Lung (tissue), 12 donors: ENCODE results near the gene ITPRIPL2. TPM values are rescaled to one million over a fixed set of nuclear protein-coding genes. Genes with fewer than 3 reads are reported as not detected.

ENCODE experiments used
- ATAC-seq: fragments of 200-7000 bp; cut with Tn5 transposase; one replicate; pipeline ENCODE4 v1.9.1; 2020; ENCODE audit warnings: moderate number of reproducible peaks; ENCODE audit not compliant: insufficient read depth, low FRiP score
- DNase-seq, 3 donors: peaks; one replicate each; pipeline ENCODE4 v3.0.0-alpha.2; 2013 to 2017
- H3K27ac ChIP-seq, 2 donors: one replicate each; pipeline ENCODE4 v1.5.1; 2013; ENCODE audit warnings: mild to moderate bottlenecking in 2 of 2, moderate library complexity in 2 of 2, control low read depth in 1 of 2, inconsistent platforms in 1 of 2, low read depth in 1 of 2, low read length in 1 of 2
- H3K27me3 ChIP-seq, 3 donors: one replicate each; pipeline ENCODE4 v1.5.1; 2013; ENCODE audit warnings: low read length in 2 of 3; ENCODE audit not compliant: control insufficient read depth in 3 of 3, insufficient read depth in 3 of 3
- H3K36me3 ChIP-seq, 4 donors: one replicate each; pipeline ENCODE4 v1.5.1; 2013; ENCODE audit warnings: low read length in 4 of 4, mild to moderate bottlenecking in 1 of 4, moderate library complexity in 1 of 4; ENCODE audit not compliant: control insufficient read depth in 4 of 4, insufficient read depth in 4 of 4
- H3K4me1 ChIP-seq, 5 donors: one replicate each; pipeline ENCODE4 v1.5.1; 2013; ENCODE audit warnings: low read length in 5 of 5, mild to moderate bottlenecking in 2 of 5, moderate library complexity in 1 of 5; ENCODE audit not compliant: control insufficient read depth in 5 of 5, insufficient read depth in 5 of 5
- H3K4me3 ChIP-seq: one replicate; pipeline ENCODE4 v1.5.1; 2013; ENCODE audit warnings: mild to moderate bottlenecking, control low read depth, moderate library complexity
- H3K9ac ChIP-seq, 2 donors: one replicate each; pipeline ENCODE4 v1.5.1; 2013; ENCODE audit warnings: low read length in 2 of 2, control low read depth in 1 of 2; ENCODE audit not compliant: insufficient read depth in 1 of 2
- H3K9me3 ChIP-seq, 4 donors: one replicate each; pipeline ENCODE4 v1.5.1; 2013; ENCODE audit warnings: low read length in 3 of 4, mild to moderate bottlenecking in 1 of 4, moderate library complexity in 1 of 4; ENCODE audit not compliant: control insufficient read depth in 4 of 4, insufficient read depth in 3 of 4
- WGBS, 2 donors: extraction: QIAGEN DNeasy Blood & Tissue Kit; methylation state at CpG; one replicate each; pipeline ENCODE4 v1.1.7; 2013; 5-methylcytosine and 5-hydroxymethylcytosine counted together
- polyA plus RNA-seq, 2 donors: library from polyadenylated mRNA; stranded (reverse); fragments of 200-250 nt; gene quantifications; one replicate each; pipeline ENCODE4 v1.2.1, GENCODE V29; 2013
- total RNA-seq, 2 donors: library from RNA; depleted of rRNA in 1 of 2; stranded (reverse); fragments of >200 nt in 1 of 2; gene quantifications; one replicate each; pipeline ENCODE4 v1.2.1, GENCODE V29; 2014 to 2021
- TF ChIP-seq, protein P1 (sequence below): IDR thresholded peaks from 2 replicates; pipeline ENCODE4 v1.5.1; 2012; ENCODE audit warnings: mild to moderate bottlenecking; ENCODE audit errors: control extremely low read depth, extremely low read depth
- donor health status: control.
- donor health status: control.
- donor health status: Bipolar disorder and iron deficiency.
- donor health status: healthy.
- donor health status: DM: yes; HTN: yes; CAD: no.

ITPRIPL2 gene
- total and polyA plus RNA-seq, 4 donors = 12.4 to 86.3 (median 28.3) TPM

DNA sequence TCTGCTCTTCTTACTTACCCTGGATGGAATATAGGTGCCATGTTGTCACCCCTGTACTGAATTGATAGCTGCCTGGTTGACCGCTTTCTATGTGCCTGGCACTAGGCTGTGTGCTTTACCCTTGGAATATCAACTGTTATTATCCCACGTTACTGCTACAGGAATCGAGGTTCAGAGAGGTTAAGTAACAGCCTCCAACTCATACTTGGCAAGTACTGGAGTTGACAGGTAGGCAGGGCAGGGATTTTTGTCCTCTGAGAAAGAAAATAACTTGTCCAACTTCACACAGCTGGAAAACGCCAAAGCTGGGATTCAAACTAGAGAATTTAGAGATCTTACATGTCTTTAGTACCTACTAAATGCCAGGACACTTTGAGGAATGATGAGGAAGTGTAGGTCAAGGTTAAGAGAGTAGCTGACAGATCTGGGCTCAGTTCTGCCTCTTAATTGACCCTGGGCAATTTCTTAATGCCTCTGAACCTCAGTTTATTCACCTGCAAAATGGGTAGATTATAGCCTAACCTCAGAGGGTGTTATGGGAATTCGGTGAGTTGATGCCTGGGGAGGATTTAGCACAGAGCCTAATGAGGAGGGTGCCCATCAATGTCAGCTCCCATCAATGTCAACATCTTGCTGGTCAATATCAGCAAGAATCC is 25.8 kb downstream of the ITPRIPL2 start:
- Histone ChIP-seq H3K4me3 (no peak overlapping the region), H3K9me3 (no peaks in the 10 kb centered on the region), H3K9ac (peak overlapping the region in 1 of 2 donors; percentile 17), H3K27ac (peak overlapping the region in 1 of 2 donors; percentile 74), H3K4me1 (peaks cover 2 to 59% (median 22%) of the 10 kb centered on the region in 5 donors), H3K36me3 (no peaks in the 10 kb centered on the region), H3K27me3 (no peaks in the 10 kb centered on the region)
- TF ChIP-seq, protein P1, sequence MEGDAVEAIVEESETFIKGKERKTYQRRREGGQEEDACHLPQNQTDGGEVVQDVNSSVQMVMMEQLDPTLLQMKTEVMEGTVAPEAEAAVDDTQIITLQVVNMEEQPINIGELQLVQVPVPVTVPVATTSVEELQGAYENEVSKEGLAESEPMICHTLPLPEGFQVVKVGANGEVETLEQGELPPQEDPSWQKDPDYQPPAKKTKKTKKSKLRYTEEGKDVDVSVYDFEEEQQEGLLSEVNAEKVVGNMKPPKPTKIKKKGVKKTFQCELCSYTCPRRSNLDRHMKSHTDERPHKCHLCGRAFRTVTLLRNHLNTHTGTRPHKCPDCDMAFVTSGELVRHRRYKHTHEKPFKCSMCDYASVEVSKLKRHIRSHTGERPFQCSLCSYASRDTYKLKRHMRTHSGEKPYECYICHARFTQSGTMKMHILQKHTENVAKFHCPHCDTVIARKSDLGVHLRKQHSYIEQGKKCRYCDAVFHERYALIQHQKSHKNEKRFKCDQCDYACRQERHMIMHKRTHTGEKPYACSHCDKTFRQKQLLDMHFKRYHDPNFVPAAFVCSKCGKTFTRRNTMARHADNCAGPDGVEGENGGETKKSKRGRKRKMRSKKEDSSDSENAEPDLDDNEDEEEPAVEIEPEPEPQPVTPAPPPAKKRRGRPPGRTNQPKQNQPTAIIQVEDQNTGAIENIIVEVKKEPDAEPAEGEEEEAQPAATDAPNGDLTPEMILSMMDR = no peak
- no peak for DNase-seq
- ATAC-seq = no peak
- 63 to 79% methylated on average over 5 of the region's 5 CpGs for WGBS, 2 donors

DNA sequence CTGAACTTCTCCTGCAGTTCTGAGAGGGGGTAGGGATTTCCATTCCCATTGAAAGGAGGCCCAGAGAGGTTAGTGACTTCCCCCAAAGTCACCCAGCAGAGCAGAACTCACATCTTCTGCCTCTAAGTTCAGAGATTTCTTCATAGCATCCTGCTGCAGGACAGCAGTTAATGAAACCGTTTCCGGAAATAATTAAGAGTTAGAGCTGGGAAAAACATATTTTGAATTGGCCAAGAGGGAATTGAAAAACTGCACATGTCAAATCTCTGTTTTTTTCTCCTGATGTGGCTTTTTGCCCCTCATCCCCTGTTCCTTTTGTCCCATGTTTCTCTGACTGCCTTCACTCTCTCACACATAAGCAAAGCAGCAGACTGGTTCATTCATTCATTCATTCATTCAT is 26.6 kb downstream of the ITPRIPL2 start:
- peak overlapping the region in 1 of 2 donors; percentile 20 for H3K27ac ChIP-seq
- no peak for ATAC-seq
- H3K4me3 ChIP-seq = no peak overlapping the region

DNA sequence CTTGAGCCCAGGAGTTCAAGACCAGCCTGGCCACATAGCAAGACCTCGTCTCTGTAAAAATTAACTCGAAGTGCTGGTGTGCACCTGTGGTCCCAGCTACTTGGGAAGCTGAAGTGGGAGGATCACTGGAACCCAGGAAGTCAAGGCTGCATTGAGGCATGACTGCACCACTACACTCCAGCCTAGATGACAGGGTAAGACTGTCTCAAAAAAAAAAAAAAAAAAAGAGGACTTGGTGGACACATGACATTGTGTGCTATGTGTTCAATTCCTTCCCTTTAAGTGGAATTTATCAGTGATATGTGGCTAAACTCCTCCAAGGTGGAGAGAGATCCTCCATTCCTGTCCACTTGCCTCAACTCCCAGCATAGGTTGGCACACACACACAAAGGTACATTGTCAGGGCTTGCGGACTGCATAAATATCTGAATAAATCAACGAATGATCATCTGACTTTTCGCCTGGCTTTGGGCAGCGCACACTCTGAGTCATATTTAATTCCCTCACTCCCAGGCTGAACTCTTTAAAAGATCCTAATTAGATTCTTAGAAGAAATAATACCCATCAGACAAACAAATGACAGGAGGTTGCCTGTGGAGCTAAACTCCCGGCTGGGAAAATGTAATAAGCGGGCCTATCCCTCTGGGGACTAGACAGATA is 29.3 kb downstream of the ITPRIPL2 start:
- H3K36me3 ChIP-seq = no peaks in the 10 kb centered on the region
- H3K27me3 ChIP-seq = no peaks in the 10 kb centered on the region
- H3K27ac ChIP-seq = no peak overlapping the region
- DNase-seq = no peak
- peaks cover 0 to 30% (median 9%) of the 10 kb centered on the region in 5 donors for H3K4me1 ChIP-seq
- no peak for ATAC-seq
- H3K9me3 ChIP-seq = no peaks in the 10 kb centered on the region
- H3K4me3 ChIP-seq = no peak overlapping the region
- WGBS, 2 donors = 92 to 96% methylated on average over 8 of the region's 8 CpGs
- TF ChIP-seq, protein P1 = no peak
- H3K9ac ChIP-seq = no peak overlapping the region

More for the DNA sequence above, 26.6 kb downstream of the ITPRIPL2 start:
- peaks cover 2 to 57% (median 22%) of the 10 kb centered on the region in 5 donors for H3K4me1 ChIP-seq
- DNase-seq = peak in 2 of 3 donors; percentile 47 to 60
- no peaks in the 10 kb centered on the region for H3K9me3 ChIP-seq
- H3K36me3 ChIP-seq = no peaks in the 10 kb centered on the region
- no peak overlapping the region for H3K9ac ChIP-seq
- H3K27me3 ChIP-seq = no peaks in the 10 kb centered on the region
- TF ChIP-seq, protein P1 = no peak
- WGBS, 2 donors = 55 to 69% methylated on average over 2 of the region's 2 CpGs
